ENCODE results near the gene PDE1A.

Gene PDE1A

GRCh38 chr2:182436252-182436651, 9.4 kb upstream of the PDE1A start:
- no peaks in the 10 kb centered on the region for H3K36me3 ChIP-seq
- H3K4me3 ChIP-seq (ENCODE audit: low read depth, low read length): no peak overlapping the region
- no peaks in the 10 kb centered on the region for H3K4me1 ChIP-seq
- no peaks in the 10 kb centered on the region for H3K27me3 ChIP-seq
- no peaks in the 10 kb centered on the region for H3K9me3 ChIP-seq
- TF ChIP-seq, protein P1, sequence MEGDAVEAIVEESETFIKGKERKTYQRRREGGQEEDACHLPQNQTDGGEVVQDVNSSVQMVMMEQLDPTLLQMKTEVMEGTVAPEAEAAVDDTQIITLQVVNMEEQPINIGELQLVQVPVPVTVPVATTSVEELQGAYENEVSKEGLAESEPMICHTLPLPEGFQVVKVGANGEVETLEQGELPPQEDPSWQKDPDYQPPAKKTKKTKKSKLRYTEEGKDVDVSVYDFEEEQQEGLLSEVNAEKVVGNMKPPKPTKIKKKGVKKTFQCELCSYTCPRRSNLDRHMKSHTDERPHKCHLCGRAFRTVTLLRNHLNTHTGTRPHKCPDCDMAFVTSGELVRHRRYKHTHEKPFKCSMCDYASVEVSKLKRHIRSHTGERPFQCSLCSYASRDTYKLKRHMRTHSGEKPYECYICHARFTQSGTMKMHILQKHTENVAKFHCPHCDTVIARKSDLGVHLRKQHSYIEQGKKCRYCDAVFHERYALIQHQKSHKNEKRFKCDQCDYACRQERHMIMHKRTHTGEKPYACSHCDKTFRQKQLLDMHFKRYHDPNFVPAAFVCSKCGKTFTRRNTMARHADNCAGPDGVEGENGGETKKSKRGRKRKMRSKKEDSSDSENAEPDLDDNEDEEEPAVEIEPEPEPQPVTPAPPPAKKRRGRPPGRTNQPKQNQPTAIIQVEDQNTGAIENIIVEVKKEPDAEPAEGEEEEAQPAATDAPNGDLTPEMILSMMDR (IDR thresholded peaks at IDR 0.05; ENCODE audit: low read depth, low read length): no peak
- no peak for DNase-seq

GRCh38 chr2:182435754-182436153, 8.9 kb upstream of the PDE1A start:
- Histone ChIP-seq H3K9me3 (no peaks in the 10 kb centered on the region), H3K36me3 (no peaks in the 10 kb centered on the region), H3K4me1 (no peaks in the 10 kb centered on the region), H3K27me3 (no peaks in the 10 kb centered on the region), H3K4me3 (ENCODE audit: low read depth, low read length) (no peak overlapping the region)
- TF ChIP-seq, protein P1 (IDR thresholded peaks at IDR 0.05; ENCODE audit: low read depth, low read length): no peak
- DNase-seq: no peak

- no peaks in the 10 kb centered on the region for H3K36me3 ChIP-seq
- H3K9me3 ChIP-seq: no peaks in the 10 kb centered on the region
- TF ChIP-seq, protein P1 (IDR thresholded peaks at IDR 0.05; ENCODE audit: low read depth, low read length): no peak
Measured at GRCh38 chr2:182432051-182432450, 5.2 kb upstream of the PDE1A start.

DNA sequence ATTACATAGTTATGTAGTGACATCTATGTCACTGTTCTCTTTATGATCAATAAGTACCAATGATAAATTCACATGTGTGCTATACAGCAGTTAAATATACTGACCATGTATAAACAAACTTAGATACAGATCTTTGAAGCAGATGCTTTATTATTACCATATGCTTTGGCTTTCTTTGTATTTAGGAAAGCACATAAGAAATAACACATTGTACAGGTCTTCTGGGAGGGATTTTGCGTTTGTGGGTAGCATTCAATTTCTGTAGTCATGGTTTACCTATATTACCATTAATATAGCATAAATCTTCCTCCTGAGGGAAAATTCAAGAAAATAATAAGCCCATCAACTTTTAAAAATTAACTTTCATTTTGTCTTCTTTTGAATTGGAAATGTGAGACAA, 1.6 kb upstream of the PDE1A start:
- no peaks in the 10 kb centered on the region for H3K36me3 ChIP-seq
- no peaks in the 10 kb centered on the region for H3K4me1 ChIP-seq
- no peak for DNase-seq
- TF ChIP-seq, protein P1 (IDR thresholded peaks at IDR 0.05; ENCODE audit: low read depth, low read length): no peak
- no peaks in the 10 kb centered on the region for H3K9me3 ChIP-seq
- H3K27me3 ChIP-seq: no peaks in the 10 kb centered on the region
- H3K4me3 ChIP-seq (ENCODE audit: low read depth, low read length): no peak overlapping the region

More at GRCh38 chr2:182432051-182432450, 5.2 kb upstream of the PDE1A start:
- no peak for DNase-seq
- Histone ChIP-seq H3K27me3 (no peaks in the 10 kb centered on the region), H3K4me1 (no peaks in the 10 kb centered on the region), H3K4me3 (ENCODE audit: low read depth, low read length) (no peak overlapping the region)

DNA sequence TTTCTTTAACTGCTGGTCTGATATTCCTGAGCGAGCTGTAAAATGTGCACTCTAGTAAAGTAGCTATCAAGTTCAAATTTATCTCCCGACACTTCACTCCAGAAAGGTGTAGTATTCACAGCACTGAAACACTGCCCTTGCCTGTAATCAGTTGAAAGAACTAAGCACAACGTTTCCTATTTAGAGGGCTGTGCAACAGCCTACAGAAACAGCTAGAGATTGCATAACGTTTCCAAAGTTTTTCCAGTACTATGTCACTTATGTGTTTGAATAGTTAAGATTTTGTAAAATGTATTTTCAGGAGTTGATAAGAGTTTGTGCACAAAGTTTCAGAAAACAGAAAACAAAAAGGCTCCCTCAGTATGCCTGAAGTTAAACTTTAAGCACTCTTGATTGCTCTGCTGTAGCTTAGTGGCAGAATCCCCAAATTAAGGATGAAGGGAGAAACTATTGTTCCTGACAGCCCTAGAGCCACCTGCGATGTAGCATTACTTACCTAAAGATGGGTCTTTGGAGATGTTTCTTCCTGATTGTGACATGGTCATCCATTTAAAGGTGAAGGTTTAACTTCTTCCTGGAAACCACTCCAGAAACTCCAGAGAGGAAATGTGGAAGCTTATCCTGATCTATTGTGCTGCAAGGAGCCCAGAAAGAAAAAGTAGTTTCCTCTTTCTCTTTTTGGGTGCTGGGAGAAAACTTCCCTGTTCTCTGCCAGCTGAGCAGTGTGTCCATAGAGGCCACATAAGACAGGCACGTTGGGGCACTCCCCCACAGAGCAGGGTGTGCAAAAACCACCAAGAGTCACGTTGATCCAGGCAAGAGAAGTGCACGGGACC, 536 bp downstream of the PDE1A start:
- no peaks in the 10 kb centered on the region for H3K27me3 ChIP-seq
- H3K36me3 ChIP-seq: no peaks in the 10 kb centered on the region
- H3K4me1 ChIP-seq: no peaks in the 10 kb centered on the region
- DNase-seq: no peak
- TF ChIP-seq, protein P1 (IDR thresholded peaks at IDR 0.05; ENCODE audit: low read depth, low read length): no peak
- no peak overlapping the region for H3K4me3 ChIP-seq (ENCODE audit: low read depth, low read length)
- H3K9me3 ChIP-seq: no peaks in the 10 kb centered on the region

DNA sequence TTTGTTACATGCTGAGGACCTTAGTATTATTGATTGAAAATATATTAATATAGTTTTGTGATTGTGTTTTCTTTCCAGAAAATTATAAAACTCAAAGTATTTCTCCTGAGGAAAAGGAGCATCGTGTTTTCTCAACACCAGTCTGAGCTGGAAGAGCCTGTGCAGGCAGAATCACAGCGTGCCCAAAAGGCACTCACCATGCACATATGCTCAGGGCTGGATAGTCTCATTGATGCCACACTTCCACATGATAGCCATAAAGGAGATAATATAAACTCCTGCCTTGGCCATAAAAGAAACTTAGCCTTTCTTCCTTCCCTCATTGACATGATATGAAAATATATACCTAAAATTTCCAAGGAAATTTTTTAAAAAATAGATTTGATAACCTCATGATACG, 4.0 kb downstream of the PDE1A start:
- H3K9me3 ChIP-seq: no peaks in the 10 kb centered on the region
- no peaks in the 10 kb centered on the region for H3K36me3 ChIP-seq
- DNase-seq: no peak
- no peak overlapping the region for H3K4me3 ChIP-seq (ENCODE audit: low read depth, low read length)
- H3K4me1 ChIP-seq: no peaks in the 10 kb centered on the region
- TF ChIP-seq, protein P1 (IDR thresholded peaks at IDR 0.05; ENCODE audit: low read depth, low read length): no peak
- H3K27me3 ChIP-seq: no peaks in the 10 kb centered on the region

Data from BE2C (cell line).